GM21423 (cell line): ENCODE measurements around the gene OR13C8.
"Not testable (repeated sequence)": the region's sequence is repeated elsewhere in the genome, so short reads cannot be mapped to it uniquely, and the experiment has no call there.

Experiments used
- ATAC-seq: cut with Tn5 transposase; IDR thresholded peaks from one replicate; pipeline ENCODE4 v1.9.1; 2021; ENCODE audit warnings: mild to moderate bottlenecking, moderate library complexity; ENCODE audit not compliant: unreplicated experiment

Gene OR13C8

GRCh38 chr9:104568868-104569267, at the start of gene OR13C8:
OR13C8 (plus strand) TSS chr9:104569168; CDS start chr9:104569168, 0 bp downstream.
- ATAC-seq, result no peak

DNA sequence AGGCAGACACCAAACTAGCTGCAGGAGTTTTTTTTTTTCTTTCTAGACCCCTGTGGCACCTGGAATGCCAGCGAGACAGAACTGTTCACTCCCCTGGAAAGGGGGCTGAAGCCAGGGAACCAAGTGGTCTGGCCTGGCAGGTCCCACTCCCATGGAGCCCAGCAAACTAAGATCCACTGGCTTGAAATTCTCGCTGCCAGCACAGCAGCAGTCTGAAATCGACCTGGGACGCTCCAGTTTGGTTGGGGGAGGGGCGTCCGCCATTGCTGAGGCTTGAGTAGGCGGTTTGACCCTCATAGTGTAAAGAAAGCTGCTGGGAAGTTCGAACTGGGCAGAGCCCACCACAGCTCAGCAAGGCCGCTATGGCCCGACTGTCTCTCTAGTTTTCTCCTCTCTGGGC, 48.7 kb upstream of the OR13C8 start:
- not testable (repeated sequence) for ATAC-seq

- ATAC-seq, result no peak
Measured at GRCh38 chr9:104527109-104527508, 41.9 kb upstream of the OR13C8 start, which contains the start of gene OR13C4. OR13C4 (minus strand) TSS chr9:104527209; CDS start chr9:104527209, 0 bp downstream.

- ATAC-seq, result no peak
Measured at GRCh38 chr9:104536756-104537155, 32.2 kb upstream of the OR13C8 start, which contains the start of gene OR13C3. OR13C3 (minus strand) TSS chr9:104536856; CDS start chr9:104536723, 133 bp downstream.

GRCh38 chr9:104539275-104539674, 29.7 kb upstream of the OR13C8 start:
- ATAC-seq, result no peak

DNA sequence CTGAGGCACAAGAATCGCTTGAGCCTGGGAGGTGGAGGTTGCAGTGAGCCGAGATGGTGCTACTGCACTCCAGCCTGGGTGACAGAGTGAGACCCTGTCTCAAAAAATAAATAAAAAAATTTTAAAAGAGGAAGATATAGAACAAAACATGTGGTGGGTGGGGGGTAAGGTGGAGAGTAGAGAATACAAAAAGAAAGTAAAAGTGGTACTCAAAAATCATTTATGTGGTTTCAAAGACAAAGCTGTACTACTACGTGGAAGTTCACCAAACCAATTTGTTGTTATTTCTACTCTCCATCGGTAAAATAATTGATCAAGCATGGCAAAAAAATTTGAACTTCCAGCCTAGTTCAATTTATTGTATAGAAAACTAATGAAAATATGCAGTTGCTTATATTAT, 24.3 kb upstream of the OR13C8 start:
- ATAC-seq, result no peak

- no peak for ATAC-seq
Measured at GRCh38 chr9:104553261-104553660, 15.7 kb upstream of the OR13C8 start.

DNA sequence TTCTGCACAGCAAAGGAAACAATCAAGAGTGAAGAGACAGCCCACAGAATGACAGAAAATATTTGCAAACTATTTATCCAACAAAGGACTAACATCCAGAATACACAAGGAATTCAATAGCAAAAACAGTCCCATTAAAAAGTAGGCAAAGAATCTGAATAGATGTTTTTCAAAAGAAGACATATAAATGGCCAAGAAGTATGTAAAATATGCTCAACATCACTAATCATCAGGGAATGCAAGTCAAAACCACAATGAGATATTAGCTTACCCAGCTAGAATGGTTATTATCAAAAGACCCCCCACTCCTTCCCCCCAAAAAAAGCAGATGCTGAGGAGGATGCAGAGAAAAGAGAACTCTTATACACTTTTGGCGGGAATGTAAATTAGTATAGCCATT, 13.4 kb upstream of the OR13C8 start:
- ATAC-seq, result no peak

DNA sequence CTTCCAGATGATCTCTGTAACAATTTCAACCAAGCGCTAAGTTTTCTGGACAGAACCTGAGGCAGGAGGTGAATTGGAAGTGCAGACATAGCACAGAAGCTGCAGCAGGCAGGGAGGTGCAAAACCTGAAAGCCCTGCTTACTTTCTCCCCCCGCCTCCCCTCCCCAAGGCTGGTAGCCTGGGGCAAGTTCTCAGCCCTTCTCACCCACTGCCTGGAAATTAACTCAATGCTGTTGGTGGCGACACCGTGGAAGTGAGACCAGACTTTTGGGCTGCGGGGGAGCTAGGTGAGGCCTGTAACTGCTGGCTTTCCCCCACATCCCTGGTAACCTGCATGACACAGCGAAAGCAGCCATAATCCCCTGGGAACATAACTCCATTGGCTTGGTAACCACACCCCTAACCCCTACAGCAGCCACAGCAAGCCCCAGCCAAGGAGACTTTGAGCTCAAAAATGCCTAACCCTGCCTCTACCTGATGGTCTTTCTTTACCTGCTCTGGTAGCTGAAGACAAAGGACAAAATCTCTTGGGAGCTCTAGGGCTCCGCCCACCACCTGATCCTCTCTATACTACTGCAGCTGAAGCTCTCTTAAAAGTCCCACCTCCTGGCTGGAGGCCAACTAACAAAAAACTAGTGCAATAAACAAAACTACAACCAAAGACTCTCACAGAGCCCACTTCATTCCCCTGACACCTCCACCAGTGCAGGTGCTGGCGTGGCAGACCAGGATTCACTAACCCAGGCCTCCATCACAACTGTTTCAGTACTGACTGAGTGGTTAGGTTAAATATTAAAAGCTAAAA, 11.9 kb upstream of the OR13C8 start:
- ATAC-seq, result no peak

DNA sequence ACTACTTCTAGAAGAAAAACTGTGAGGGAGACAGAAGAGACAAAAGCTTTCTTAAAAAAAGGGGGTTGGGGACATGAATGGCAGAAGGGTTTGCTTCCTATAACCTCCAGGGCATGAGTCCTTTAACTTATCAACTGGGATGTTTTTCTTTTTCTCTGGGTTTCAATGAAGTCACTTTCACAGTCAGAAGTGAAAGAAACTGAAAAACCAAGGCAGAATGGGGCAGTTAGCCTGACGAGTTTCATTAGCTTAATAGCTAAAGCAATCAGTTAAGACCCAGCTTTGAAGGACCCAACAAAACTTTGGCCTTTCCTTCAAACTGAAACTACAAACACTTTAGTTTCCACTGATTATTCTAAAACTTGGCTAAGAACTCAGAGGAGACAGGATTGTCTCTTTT, 4.6 kb upstream of the OR13C8 start:
- no peak for ATAC-seq

DNA sequence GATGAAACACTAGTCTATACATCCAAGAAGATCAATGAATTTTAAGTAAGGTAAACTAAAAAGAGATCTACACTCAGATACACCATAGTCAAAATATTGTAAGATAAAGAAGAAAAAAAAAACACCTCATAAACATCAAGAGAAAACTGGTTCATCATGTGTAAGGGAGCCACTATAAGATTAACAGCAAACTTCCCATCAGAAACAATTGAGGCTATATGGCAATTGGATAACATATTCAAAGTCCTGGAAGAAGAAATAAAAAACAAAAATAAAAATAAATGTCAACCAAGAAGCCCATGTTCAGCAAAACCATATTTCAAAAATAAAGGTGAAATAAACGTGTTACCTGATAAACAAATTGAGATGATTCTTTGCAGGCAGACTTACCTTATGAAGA, 3.6 kb downstream of the OR13C8 start:
- ATAC-seq, result no peak

DNA sequence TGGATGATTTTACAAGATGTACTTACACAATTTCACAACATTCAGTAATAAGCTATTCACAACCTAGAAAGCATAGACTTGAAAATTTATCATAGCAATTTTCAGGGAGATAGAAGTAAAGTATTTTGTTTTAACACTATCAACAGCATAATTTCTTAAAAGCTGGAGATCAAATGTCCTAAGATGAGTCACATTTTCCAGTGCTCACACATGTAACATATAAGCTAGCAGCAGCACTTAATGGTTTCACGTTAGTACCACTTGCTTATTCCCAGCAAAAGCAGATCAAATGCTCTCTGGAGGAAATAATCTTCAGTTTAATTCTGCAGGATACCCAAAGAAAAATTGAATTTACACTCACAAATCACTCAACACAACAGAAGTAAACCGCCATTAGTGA, 6.5 kb downstream of the OR13C8 start:
- no peak for ATAC-seq

DNA sequence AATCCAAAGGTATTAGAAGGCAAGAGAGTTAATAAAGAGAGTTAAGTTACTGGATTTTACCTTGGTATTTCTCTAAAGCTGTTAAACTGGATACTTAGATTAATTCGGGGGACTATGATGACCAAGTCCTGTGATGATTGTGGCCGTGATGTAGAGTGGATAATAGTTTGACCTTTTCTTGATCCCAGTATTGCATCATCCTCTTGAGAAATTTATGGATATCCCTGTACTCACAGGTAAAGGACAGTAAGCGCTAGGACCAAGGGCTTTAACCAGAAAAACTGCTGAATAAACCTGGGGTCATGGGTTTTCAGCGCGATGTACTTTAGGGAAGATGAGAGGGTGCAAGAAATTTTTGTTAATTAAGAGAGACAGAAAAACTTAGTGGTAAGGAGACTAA, 8.3 kb downstream of the OR13C8 start:
- ATAC-seq, result no peak

DNA sequence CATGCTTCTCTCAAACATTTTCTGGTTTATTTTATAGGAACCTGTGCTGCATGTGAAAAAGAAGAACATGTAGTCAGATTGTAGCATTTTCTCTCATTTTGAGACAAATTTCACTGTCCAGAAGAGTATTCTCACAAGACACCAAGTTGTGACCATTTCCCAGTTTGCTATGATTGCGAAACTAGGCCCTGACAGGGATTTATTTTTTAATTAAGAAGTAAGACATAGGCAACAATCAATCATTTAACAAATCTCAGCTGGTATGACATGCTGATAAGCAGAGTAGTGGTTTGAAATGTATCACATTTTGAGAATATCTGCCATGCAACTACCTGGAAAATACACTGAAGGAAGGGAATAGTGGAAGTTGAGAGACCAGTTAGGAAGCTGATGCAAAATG, 11.6 kb downstream of the OR13C8 start:
- no peak for ATAC-seq

DNA sequence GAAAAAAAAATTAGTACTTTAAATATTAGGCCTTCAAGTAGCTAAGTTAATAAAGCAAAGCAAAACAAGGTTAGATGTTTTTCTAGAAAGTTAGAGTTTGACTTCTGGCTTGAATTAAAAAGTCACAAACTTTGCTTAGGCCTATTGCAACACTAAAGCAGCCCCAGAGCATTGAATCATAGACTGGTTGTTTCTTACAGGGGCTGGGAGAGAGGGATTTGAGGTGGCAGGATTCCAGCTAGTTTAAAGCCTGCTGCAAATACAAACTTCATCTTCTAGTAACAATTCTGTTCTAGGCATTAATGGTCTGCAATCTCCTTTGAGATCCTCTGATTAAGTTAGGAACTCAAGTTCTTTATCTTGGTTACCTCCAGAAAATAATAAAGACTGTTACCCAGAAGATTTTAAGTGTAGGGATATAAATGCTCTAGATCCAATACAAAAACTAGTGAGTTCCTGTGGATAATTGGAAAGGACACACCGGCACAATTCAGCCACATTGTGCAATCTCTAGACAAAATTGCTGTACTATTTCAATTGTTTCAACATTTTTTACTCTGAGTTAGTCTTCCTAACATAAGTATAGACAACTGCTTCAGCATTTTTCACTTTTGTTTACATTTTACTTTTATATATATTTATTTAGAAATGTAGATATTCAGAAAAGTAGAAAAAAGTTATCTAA, 17.7 kb downstream of the OR13C8 start:
- no peak for ATAC-seq

GRCh38 chr9:104589626-104590025, 20.7 kb downstream of the OR13C8 start:
- ATAC-seq, result no peak

DNA sequence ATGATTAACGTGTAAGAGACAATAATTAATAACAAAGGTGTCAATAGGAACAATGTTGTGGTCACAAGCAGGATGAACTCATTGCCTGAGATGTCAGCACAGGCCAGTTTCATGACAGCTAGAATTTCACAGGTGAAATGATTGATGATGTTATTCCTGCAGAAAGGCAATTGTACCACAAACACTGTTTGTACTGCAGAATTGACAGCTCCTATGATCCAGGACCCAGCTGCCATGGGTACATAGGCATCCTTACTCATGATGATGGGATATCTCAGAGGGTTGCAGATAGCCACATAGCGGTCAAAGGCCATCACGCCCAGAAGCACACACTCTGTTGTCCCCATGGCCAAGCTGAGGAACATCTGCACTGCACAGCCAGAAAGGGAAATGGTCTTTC, 29.8 kb downstream of the OR13C8 start:
- ATAC-seq, result not testable (repeated sequence)

DNA sequence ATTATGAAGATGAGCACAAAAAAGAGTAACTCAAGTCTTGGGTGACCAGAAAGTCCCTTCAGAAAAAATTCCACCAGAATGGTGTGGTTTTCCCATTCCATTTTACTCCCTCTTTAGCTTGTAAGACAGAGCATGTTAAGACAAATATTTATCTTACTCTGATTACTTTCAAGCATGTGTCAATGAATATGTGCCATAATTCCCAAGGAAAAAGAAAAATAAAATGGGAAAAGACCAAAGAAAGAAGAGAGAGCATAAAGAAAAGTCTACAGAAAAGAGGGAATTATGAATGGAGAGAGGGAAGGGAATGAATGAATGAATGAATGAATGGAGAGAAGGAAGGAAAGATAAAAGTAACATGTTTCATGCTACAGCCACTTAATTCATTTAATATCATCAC, 30.3 kb downstream of the OR13C8 start, which contains the start of gene OR13C5:
Gene OR13C5, minus strand, starts transcription at position 101 of the 400 bp plus-strand sequence. Its CDS starts 0 bp downstream, at position 101.
- not testable (repeated sequence) for ATAC-seq

- ATAC-seq, result no peak
Measured at GRCh38 chr9:104604801-104605200, 35.8 kb downstream of the OR13C8 start.

GRCh38 chr9:104605527-104605926, 36.6 kb downstream of the OR13C8 start, which contains the start of gene OR13C2:
OR13C2 (minus strand) TSS chr9:104605627; CDS start chr9:104605627, 0 bp downstream.
- not testable (repeated sequence) for ATAC-seq

GRCh38 chr9:104606152-104606551, 37.2 kb downstream of the OR13C8 start:
- ATAC-seq, result no peak

- ATAC-seq, result no peak
Measured at GRCh38 chr9:104608336-104608735, 39.4 kb downstream of the OR13C8 start.
